ENCODE data around the gene ADSL. TPM values are rescaled to one million over a fixed set of nuclear protein-coding genes. Genes with fewer than 3 reads are reported as not detected.

Gene ADSL
- total and polyA plus RNA-seq, 9 of the 15 experiments (the other 6 are each of a cell fraction or from before 2014, with no cell fraction given): 112 to 322 (median 146) TPM

- Histone ChIP-seq H3K4me2 (ENCODE audit: insufficient read depth, low read length) (no peak overlapping the region), H3K4me1 (replicated peaks in 1 of 2; ENCODE audit: control insufficient read depth in 2 of 2, insufficient read depth in 2 of 2, low read length in 2 of 2) (peaks cover 7 to 21% of the 10 kb centered on the region in 2 experiments; a peak in 4 of 5 replicates), H3K9ac (ENCODE audit: insufficient read depth in 1 of 2, low read depth in 2 of 2, low read length in 2 of 2) (no peak overlapping the region), H3K4me3 (no peak overlapping the region), H4K20me1 (replicated peaks; ENCODE audit: control insufficient read depth, insufficient read depth, low read length) (peaks cover 5% of the 10 kb centered on the region), H3K36me3 (ENCODE audit: control insufficient read depth, insufficient read depth, low read length) (no peaks in the 10 kb centered on the region; the same call in 1 of the 3 replicates), H2AFZ (ENCODE audit: low read depth, low read length) (no peak overlapping the region), H3K79me2 (ENCODE audit: control insufficient read depth, insufficient read depth, low read length) (no peaks in the 10 kb centered on the region), H3K9me1 (ENCODE audit: control insufficient read depth, insufficient read depth, low read length) (no peaks in the 10 kb centered on the region), H3K27me3 (ENCODE audit: control insufficient read depth in 2 of 2, insufficient read depth in 2 of 2, low read length in 2 of 2) (no peaks in the 10 kb centered on the region), H3K27ac (ENCODE audit: extremely low read depth, low read depth, low read length) (no peak overlapping the region), H3K9me3 (replicated peaks; ENCODE audit: control insufficient read depth, insufficient read depth, low read depth, low read length) (no peaks in the 10 kb centered on the region)
- ATAC-seq (no peak), DNase-seq (ENCODE audit: extremely low read depth in 1 of 4, low spot score in 3 of 4) (no peak), FAIRE-seq (no peak)
- in situ Hi-C loops (cut with MboI): no loop called here
- no peak for TF ChIP-seq MBD1 (CRISPR knock-in tag; IDR thresholded peaks at IDR 0.05)
- no peak for TF ChIP-seq CSDE1 (IDR thresholded peaks at IDR 0.05)
- no peak for TF ChIP-seq TSC22D4 (tag; IDR thresholded peaks at IDR 0.05)
- TF ChIP-seq FOXA1 (IDR thresholded peaks at IDR 0.05; ENCODE audit: borderline replicate concordance): no peak
- no peak for TF ChIP-seq ZNF780A (CRISPR knock-in tag; IDR thresholded peaks at IDR 0.05)
- TF ChIP-seq PML (IDR thresholded peaks at IDR 0.05; ENCODE audit: low read length): no peak
- no peak for TF ChIP-seq ZNF707 (CRISPR knock-in tag; conservative IDR thresholded peaks at IDR 0.05)
- TF ChIP-seq HNRNPUL1 (IDR thresholded peaks at IDR 0.05; ENCODE audit: low read length): no peak
- no peak for TF ChIP-seq SAFB (IDR thresholded peaks at IDR 0.05; ENCODE audit: borderline replicate concordance, low read depth, low read length)
- TF ChIP-seq, protein P1, sequence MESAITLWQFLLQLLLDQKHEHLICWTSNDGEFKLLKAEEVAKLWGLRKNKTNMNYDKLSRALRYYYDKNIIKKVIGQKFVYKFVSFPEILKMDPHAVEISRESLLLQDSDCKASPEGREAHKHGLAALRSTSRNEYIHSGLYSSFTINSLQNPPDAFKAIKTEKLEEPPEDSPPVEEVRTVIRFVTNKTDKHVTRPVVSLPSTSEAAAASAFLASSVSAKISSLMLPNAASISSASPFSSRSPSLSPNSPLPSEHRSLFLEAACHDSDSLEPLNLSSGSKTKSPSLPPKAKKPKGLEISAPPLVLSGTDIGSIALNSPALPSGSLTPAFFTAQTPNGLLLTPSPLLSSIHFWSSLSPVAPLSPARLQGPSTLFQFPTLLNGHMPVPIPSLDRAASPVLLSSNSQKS (CRISPR knock-in tag; IDR thresholded peaks at IDR 0.05): no peak
- TF ChIP-seq NONO (IDR thresholded peaks at IDR 0.05; ENCODE audit: low read depth in 2 of 2, low read length in 1 of 2): no peak
- no peak for TF ChIP-seq GABPA (tag; conservative IDR thresholded peaks at IDR 0.05; ENCODE audit: low read depth)
- TF ChIP-seq, protein P2, sequence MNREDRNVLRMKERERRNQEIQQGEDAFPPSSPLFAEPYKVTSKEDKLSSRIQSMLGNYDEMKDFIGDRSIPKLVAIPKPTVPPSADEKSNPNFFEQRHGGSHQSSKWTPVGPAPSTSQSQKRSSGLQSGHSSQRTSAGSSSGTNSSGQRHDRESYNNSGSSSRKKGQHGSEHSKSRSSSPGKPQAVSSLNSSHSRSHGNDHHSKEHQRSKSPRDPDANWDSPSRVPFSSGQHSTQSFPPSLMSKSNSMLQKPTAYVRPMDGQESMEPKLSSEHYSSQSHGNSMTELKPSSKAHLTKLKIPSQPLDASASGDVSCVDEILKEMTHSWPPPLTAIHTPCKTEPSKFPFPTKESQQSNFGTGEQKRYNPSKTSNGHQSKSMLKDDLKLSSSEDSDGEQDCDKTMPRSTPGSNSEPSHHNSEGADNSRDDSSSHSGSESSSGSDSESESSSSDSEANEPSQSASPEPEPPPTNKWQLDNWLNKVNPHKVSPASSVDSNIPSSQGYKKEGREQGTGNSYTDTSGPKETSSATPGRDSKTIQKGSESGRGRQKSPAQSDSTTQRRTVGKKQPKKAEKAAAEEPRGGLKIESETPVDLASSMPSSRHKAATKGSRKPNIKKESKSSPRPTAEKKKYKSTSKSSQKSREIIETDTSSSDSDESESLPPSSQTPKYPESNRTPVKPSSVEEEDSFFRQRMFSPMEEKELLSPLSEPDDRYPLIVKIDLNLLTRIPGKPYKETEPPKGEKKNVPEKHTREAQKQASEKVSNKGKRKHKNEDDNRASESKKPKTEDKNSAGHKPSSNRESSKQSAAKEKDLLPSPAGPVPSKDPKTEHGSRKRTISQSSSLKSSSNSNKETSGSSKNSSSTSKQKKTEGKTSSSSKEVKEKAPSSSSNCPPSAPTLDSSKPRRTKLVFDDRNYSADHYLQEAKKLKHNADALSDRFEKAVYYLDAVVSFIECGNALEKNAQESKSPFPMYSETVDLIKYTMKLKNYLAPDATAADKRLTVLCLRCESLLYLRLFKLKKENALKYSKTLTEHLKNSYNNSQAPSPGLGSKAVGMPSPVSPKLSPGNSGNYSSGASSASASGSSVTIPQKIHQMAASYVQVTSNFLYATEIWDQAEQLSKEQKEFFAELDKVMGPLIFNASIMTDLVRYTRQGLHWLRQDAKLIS (CRISPR knock-in tag; IDR thresholded peaks at IDR 0.05): no peak
- no peak for TF ChIP-seq STAG1 (CRISPR knock-in tag; IDR thresholded peaks at IDR 0.05; ENCODE audit: borderline replicate concordance)
- TF ChIP-seq HNRNPK (IDR thresholded peaks at IDR 0.05; ENCODE audit: low read depth, low read length, poor library complexity, severe bottlenecking): no peak
- intact Hi-C loops (cut with micrococcal nuclease): no loop called here
- no TSS peak for BruUV-seq (replicated peaks)
- WGBS (ENCODE audit: insufficient coverage, low coverage, missing lambda C conversion rate): 61% methylated on average over 2 of the region's 2 CpGs
- ChIA-PET POLR2A (no interaction called here), CTCF (ENCODE audit: low intra/inter-chr PET ratio) (no interaction called here)
These were observed 12.2 kb upstream of the ADSL start for GRCh38 chr22:40334060-40334459.

All from K562 (cell line).